ENCODE results near the gene WHRN.

The WHRN gene

DNA sequence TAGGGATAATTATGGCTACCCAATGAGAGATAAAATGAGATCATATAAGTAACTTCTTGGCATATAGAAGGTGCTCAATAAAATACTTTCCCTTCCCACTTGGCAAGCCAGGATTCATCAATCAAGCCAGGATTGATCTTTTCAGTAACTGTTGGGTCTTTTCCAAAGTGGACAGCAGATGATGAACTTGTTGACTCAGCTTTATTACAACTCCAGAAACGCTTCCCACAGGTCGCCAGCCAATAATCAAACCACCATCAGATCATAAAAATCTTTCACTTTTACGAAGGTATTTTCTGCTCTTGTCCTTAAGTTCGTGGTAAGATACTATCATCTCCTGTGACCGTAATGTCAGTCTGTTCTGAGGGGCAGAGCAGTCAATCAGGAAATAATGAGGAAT is 39.8 kb upstream of the WHRN start:
- in situ Hi-C loops (cut with MboI; ENCODE audit: low pct_unique_long_range_greater_than_20kb, low sequenced_read_pairs, unreplicated experiment), result no loop called here
- TF ChIP-seq, protein P1, sequence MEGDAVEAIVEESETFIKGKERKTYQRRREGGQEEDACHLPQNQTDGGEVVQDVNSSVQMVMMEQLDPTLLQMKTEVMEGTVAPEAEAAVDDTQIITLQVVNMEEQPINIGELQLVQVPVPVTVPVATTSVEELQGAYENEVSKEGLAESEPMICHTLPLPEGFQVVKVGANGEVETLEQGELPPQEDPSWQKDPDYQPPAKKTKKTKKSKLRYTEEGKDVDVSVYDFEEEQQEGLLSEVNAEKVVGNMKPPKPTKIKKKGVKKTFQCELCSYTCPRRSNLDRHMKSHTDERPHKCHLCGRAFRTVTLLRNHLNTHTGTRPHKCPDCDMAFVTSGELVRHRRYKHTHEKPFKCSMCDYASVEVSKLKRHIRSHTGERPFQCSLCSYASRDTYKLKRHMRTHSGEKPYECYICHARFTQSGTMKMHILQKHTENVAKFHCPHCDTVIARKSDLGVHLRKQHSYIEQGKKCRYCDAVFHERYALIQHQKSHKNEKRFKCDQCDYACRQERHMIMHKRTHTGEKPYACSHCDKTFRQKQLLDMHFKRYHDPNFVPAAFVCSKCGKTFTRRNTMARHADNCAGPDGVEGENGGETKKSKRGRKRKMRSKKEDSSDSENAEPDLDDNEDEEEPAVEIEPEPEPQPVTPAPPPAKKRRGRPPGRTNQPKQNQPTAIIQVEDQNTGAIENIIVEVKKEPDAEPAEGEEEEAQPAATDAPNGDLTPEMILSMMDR (IDR thresholded peaks at IDR 0.05; ENCODE audit: extremely low read depth, insufficient read depth, missing control alignments), result no peak
- no peak for DNase-seq (ENCODE audit: low spot score)

DNA sequence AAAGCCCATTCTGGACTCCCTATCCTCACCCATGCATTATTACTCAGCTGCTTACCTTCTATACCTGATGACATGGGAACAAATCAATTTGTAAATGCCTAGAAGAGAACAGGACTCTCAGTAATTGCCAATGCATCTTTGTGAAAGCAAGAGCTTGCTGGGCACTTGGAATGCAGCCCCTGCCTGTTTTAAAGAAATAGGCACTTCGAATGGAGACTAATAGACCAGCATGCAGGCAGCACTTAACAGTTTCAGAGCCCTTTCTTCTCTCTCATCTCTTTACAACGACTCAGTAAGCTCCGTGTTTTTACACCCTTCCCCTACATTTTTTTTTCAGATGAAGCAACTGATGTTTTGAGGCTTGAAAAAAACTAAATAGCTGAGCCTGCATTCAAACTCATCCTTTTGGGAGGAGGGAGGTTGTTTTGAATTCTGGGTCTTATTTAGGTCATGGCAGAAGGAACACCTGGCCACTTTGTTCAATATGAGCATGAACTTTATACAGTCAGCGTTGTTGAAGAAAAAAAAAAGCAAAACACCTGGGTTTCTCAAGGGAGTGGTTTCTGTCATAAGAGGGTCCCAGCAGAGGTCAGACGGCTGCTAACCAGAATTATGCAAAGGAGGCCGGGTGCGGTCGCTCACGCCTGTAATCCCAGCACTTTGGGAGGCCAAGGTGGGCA is 34.6 kb upstream of the WHRN start:
- DNase-seq (ENCODE audit: low spot score), result no peak
- TF ChIP-seq, protein P1 (IDR thresholded peaks at IDR 0.05; ENCODE audit: extremely low read depth, insufficient read depth, missing control alignments), result no peak
- in situ Hi-C loops (cut with MboI; ENCODE audit: low pct_unique_long_range_greater_than_20kb, low sequenced_read_pairs, unreplicated experiment), result no loop called here

DNA sequence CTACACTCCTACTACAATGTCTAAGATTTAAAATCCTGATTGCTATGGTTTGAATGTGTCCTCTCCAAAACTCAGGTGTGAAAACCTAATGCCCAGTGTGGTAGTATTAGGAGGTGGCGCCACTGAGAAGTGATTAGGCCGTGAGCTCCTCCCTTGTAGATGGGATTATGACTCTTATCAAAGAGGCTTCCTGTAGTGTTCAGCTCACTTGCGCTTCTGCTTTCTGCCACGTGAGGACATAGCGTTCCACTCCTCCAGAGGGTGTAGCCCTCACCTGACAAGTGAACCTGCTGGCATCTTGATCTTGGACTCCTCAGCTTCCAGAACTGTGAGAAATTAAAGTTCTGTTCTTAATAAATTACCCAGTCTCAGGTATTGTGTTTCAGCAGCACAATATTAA is 33.0 kb upstream of the WHRN start:
- DNase-seq (ENCODE audit: low spot score), result peak; percentile 21
- TF ChIP-seq, protein P1 (IDR thresholded peaks at IDR 0.05; ENCODE audit: extremely low read depth, insufficient read depth, missing control alignments), result peak; percentile 31
- in situ Hi-C loops (cut with MboI; ENCODE audit: low pct_unique_long_range_greater_than_20kb, low sequenced_read_pairs, unreplicated experiment), result no loop called here

DNA sequence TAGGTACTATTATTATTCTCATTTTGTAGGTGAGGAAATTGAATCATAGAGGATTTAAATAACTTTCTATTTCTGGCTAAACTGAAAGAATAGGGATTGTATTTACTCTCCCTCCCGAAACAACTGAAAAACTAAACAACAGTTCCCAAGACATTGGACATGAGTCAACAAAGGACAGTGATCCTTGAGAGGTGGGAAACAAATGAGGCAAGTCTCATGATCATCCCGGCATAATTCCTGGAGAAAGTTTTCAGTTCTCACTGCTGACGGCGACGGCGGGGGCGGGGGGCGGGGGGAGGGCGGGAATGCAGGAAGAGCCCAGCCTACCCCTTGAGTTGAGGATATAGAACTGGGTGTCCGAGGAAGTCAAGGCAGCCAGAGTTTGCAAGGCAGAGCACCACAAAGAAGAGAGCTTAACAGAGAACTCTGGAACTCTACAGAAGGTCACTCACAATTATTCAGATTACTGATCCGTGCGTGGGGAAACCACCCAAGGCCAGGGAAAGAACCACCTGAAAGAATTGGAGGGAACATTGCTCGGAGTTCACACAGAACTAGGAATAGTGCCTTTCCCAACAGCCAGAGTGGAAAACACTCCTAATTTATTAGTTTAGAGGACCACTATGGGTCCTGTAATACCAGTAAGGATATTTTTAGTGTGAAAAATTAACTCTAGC is 27.4 kb upstream of the WHRN start:
- TF ChIP-seq, protein P1 (IDR thresholded peaks at IDR 0.05; ENCODE audit: extremely low read depth, insufficient read depth, missing control alignments), result no peak
- in situ Hi-C loops (cut with MboI; ENCODE audit: low pct_unique_long_range_greater_than_20kb, low sequenced_read_pairs, unreplicated experiment), result no loop called here
- DNase-seq (ENCODE audit: low spot score), result no peak

DNA sequence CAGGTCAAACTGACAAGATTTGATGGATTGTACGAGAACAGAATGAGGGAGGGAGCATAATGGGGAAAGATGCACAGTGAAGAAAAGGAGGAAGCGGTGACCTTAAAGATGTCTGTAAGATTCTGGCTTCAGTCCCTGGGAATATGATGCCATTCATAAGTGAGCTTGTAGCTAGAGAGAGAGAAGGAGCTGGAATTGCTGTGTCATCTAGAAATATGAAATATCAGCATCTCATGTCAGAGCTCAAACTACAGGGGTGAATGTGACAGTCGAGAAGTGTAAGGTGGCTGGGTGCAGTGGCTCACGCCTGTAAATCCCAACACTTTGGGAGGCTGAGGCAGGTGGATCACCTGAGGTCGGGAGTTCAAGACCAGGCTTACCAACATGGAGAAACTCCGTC is 24.0 kb upstream of the WHRN start:
- TF ChIP-seq, protein P1 (IDR thresholded peaks at IDR 0.05; ENCODE audit: extremely low read depth, insufficient read depth, missing control alignments), result no peak
- no peak for DNase-seq (ENCODE audit: low spot score)
- in situ Hi-C loops (cut with MboI; ENCODE audit: low pct_unique_long_range_greater_than_20kb, low sequenced_read_pairs, unreplicated experiment), result no loop called here

DNA sequence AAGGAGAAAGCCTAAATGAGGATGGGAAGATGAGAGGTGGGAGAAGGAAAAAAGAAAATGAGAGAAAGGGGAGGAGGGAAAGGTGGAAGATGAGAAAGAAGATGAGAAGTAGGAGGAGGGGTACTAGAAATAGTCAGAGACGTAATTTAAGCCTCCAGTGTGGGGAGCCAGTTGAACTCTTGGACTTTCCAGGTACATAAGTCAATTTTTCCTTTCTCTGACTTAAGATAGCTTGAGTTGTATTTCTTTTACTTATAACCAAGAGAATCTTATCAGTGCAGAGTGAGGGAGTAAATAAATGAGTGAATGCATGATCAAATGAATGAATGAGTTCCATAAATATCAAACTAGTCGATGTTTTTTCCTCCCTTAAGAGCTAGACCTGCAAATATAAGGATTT is 21.5 kb upstream of the WHRN start:
- in situ Hi-C loops (cut with MboI; ENCODE audit: low pct_unique_long_range_greater_than_20kb, low sequenced_read_pairs, unreplicated experiment), result no loop called here
- TF ChIP-seq, protein P1 (IDR thresholded peaks at IDR 0.05; ENCODE audit: extremely low read depth, insufficient read depth, missing control alignments), result no peak
- no peak for DNase-seq (ENCODE audit: low spot score)
